Measurements from ENCODE around the gene PLEKHM1. TPM values are rescaled to one million over a fixed set of nuclear protein-coding genes. Genes with fewer than 3 reads are reported as not detected.

Gene PLEKHM1
- total RNA-seq, 4 donors from 2014 or later, result 44.0 to 68.9 (median 53.2) TPM

GRCh38 chr17:45437465-45438283 lies 52.8 kb downstream of the PLEKHM1 start:
- no peak for ATAC-seq (ENCODE audit: low FRiP score)
- no peak for TF ChIP-seq CTCF (IDR thresholded peaks at IDR 0.05)
- DNase-seq (ENCODE audit: low spot score), result no peak

- no peak for ATAC-seq (ENCODE audit: low FRiP score)
- no peak for DNase-seq (ENCODE audit: low spot score)
- no peak for TF ChIP-seq CTCF (IDR thresholded peaks at IDR 0.05)
These were observed 53.7 kb downstream of the PLEKHM1 start for GRCh38 chr17:45436625-45437464.

GRCh38 chr17:45436161-45436560 lies 54.4 kb downstream of the PLEKHM1 start:
- ATAC-seq (ENCODE audit: low FRiP score) (no peak), DNase-seq (ENCODE audit: low spot score) (no peak)
- no peak for TF ChIP-seq CTCF (IDR thresholded peaks at IDR 0.05)

DNA sequence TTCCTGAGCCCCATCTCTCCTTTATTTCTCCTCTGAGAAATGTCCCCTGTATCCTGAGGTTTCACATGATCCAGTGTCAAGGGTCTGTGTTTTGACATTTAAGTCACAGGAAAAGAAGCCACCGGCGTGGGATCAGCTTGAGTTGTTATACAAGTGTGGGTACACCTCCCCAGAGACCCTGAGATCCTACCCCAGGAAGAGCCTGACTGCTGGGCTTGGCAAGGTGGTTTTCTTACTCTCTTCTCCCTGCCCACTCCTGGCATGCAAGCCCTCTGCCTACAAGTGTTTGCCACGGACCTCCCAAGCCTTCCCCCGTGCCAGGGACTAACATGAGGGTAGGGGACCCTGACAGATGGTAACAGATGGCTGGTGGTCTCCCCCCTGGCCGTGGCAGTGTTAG lies 55.0 kb downstream of the PLEKHM1 start:
- no peak for DNase-seq (ENCODE audit: low spot score)

DNA sequence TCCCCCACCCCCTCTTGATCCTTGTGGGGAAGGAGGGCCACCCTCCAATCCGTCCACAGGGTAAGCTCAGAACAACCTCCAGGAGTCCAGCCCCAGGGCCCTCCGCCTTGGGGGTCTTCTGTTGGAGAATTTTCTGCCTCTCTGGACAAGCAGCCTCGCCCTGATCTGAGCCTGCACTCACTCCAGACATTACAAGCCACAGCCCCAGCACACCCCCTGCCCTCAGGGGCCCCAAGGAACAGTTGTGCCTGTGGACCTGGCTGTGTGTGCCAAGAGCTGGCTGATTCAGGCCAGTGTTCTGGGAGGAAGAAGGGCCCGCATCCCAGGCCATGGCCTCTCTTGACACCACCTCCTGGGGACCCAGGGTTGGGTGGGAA lies 57.4 kb downstream of the PLEKHM1 start:
- ATAC-seq (ENCODE audit: low FRiP score) (no peak), DNase-seq (ENCODE audit: low spot score) (no peak)
- no peak for TF ChIP-seq CTCF (IDR thresholded peaks at IDR 0.05)

More for the DNA sequence above, 55.0 kb downstream of the PLEKHM1 start:
- TF ChIP-seq CTCF (IDR thresholded peaks at IDR 0.05), result no peak
- ATAC-seq (ENCODE audit: low FRiP score), result no peak

GRCh38 chr17:45432405-45433158 lies 57.9 kb downstream of the PLEKHM1 start, which contains the start of gene ARHGAP27:
ARHGAP27 (minus strand) TSS chr17:45432870; CDS start chr17:45430279, 2,591 bp downstream.
- TF ChIP-seq CTCF (IDR thresholded peaks at IDR 0.05), result no peak
- ATAC-seq (ENCODE audit: low FRiP score), result no peak
- DNase-seq (ENCODE audit: low spot score), result no peak

Measured in omental fat pad (tissue), 4 donors.